ENCODE data around the gene KCNQ2. TPM values are rescaled to one million over a fixed set of nuclear protein-coding genes. Genes with fewer than 3 reads are reported as not detected.

Gene KCNQ2
- total and polyA plus RNA-seq, 10 of the 15 experiments (the other 5 are each of a cell fraction or from before 2014, with no cell fraction given), result 0.06 to 0.49 (median 0.26) TPM; not detected in 7

GRCh38 chr20:63471002-63471716 is 1.3 kb downstream of the KCNQ2 start:
- Histone ChIP-seq H2AFZ (ENCODE audit: control insufficient read depth, low read depth, low read length) (no peak overlapping the region), H3K36me3 (ENCODE audit: control insufficient read depth in 2 of 2, insufficient read depth in 2 of 2, low read length in 1 of 2) (no peaks in the 10 kb centered on the region), H3K79me2 (ENCODE audit: control insufficient read depth, insufficient read depth, low read length) (no peaks in the 10 kb centered on the region), H3K27me3 (replicated peaks in 1 of 2; ENCODE audit: control insufficient read depth in 2 of 2, insufficient read depth in 2 of 2, low read length in 1 of 2) (peaks cover 3 to 9% of the 10 kb centered on the region in 2 experiments; a peak in 3 of 4 replicates), H3K9ac (ENCODE audit: control insufficient read depth, insufficient read depth, low read length) (no peak overlapping the region), H3K4me3 (no peak overlapping the region), H3K27ac (ENCODE audit: control insufficient read depth, insufficient read depth) (no peak overlapping the region), H3K4me2 (ENCODE audit: control insufficient read depth, insufficient read depth) (no peak overlapping the region), H3K4me1 (ENCODE audit: control insufficient read depth, insufficient read depth, low read length) (no peaks in the 10 kb centered on the region), H3K9me3 (replicated peaks; ENCODE audit: control insufficient read depth, insufficient read depth, low read length) (no peaks in the 10 kb centered on the region), H4K20me1 (ENCODE audit: control insufficient read depth, insufficient read depth) (no peaks in the 10 kb centered on the region)
- ChIA-PET POLR2A (no interaction called here), RAD21 (ENCODE audit: unreplicated experiment) (no interaction called here), CTCF (no interaction called here), SMC1A (ENCODE audit: uncharacterized antibody, unreplicated experiment) (no interaction called here)
- in situ Hi-C loops (cut with MboI) (no loop called here), intact Hi-C loops (cut with micrococcal nuclease; ENCODE audit: unreplicated experiment) (no loop called here)
- no peak for ATAC-seq
- 8% methylated on average over 35 of the region's 46 CpGs for WGBS (ENCODE audit: insufficient coverage, insufficient replicate concordance, low lambda C conversion rate, missing lambda C conversion rate)
- no TSS peak for BruUV-seq (replicated peaks)
- DNase-seq (ENCODE audit: low read depth, low spot score), result no peak
- FAIRE-seq, result no peak
- no peak for TF ChIP-seq SRF (IDR thresholded peaks at IDR 0.05; ENCODE audit: low read depth in 2 of 2, low read length in 2 of 2)
- no peak for TF ChIP-seq RB1 (IDR thresholded peaks at IDR 0.05; ENCODE audit: borderline replicate concordance)
- TF ChIP-seq RELA (IDR thresholded peaks at IDR 0.05; ENCODE audit: borderline replicate concordance, partially characterized antibody), result no peak
- TF ChIP-seq IKZF1 (conservative IDR thresholded peaks at IDR 0.05), result no peak
- no peak for TF ChIP-seq KLF5 (IDR thresholded peaks at IDR 0.05; ENCODE audit: partially characterized antibody)
- no peak for TF ChIP-seq BRCA1 (IDR thresholded peaks at IDR 0.05; ENCODE audit: low read depth, low read length)
- no peak for TF ChIP-seq DPF2 (IDR thresholded peaks at IDR 0.05)
- TF ChIP-seq MLLT1 (IDR thresholded peaks at IDR 0.05), result no peak
- no peak for TF ChIP-seq SMAD1 (IDR thresholded peaks at IDR 0.05; ENCODE audit: low read depth, partially characterized antibody)
- TF ChIP-seq GATAD2B (conservative IDR thresholded peaks at IDR 0.05; ENCODE audit: low read depth), result no peak
- no peak for TF ChIP-seq GABPA (IDR thresholded peaks at IDR 0.05; ENCODE audit: low read depth)
- TF ChIP-seq ZNF217 (IDR thresholded peaks at IDR 0.05), result no peak
- no peak for TF ChIP-seq ZNF687 (IDR thresholded peaks at IDR 0.05)
- TF ChIP-seq FOS (IDR thresholded peaks at IDR 0.05; ENCODE audit: borderline replicate concordance, extremely low read depth, insufficient read length), result no peak
- TF ChIP-seq RFX5 (IDR thresholded peaks at IDR 0.05; ENCODE audit: low read depth, low read length), result no peak
- TF ChIP-seq RUNX3 (IDR thresholded peaks at IDR 0.05; ENCODE audit: low read length), result no peak
- TF ChIP-seq CBFB (IDR thresholded peaks at IDR 0.05; ENCODE audit: low read depth), result no peak
- no peak for TF ChIP-seq ZNF207 (IDR thresholded peaks at IDR 0.05; ENCODE audit: borderline replicate concordance)
- no peak for TF ChIP-seq HCFC1 (IDR thresholded peaks at IDR 0.05; ENCODE audit: low read length)
- TF ChIP-seq NFXL1 (IDR thresholded peaks at IDR 0.05; ENCODE audit: borderline replicate concordance), result no peak
